Activated CD8-positive, alpha-beta T cell treated with anti-CD3 and anti-CD28 coated beads, Interleukin-2, amount 10 ng/mL, durations not matched to agents 7 days and 5 days (primary cell): ENCODE measurements around the gene EIF2B4. TPM values are rescaled to one million over a fixed set of nuclear protein-coding genes. Genes with fewer than 3 reads are reported as not detected.
"Not testable (repeated sequence)": the region's sequence is repeated elsewhere in the genome, so short reads cannot be mapped to it uniquely, and the experiment has no call there.

Experiments
- ATAC-seq: fragments of 150-1000 bp; cut with Tn5 transposase; one replicate; pipeline ENCODE4 v1.10.0; 2021; ENCODE audit warnings: moderate library complexity
- CTCF ChIA-PET: fragments of 350-600 bp; sonication (Branson Sonifier 250); formaldehyde crosslinking; loops from one replicate; lab custom pipeline; 2021; ENCODE audit warnings: antibody characterized with exemption; lab: Charles Lee
- POLR2A ChIA-PET: fragments of 350-600 bp; sonication (Branson Sonifier 250); formaldehyde crosslinking; loops from one replicate; lab custom pipeline; 2021; ENCODE audit warnings: antibody characterized with exemption; lab: Charles Lee
- DNase-seq: peaks from one replicate; pipeline ENCODE4 v3.0.0-alpha.2; 2020
- H3K27ac Mint-ChIP-seq: one replicate; pipeline ENCODE4 v1.8.0; 2021; ENCODE audit warnings: mild to moderate bottlenecking, mixed read lengths
- H3K27me3 Mint-ChIP-seq: one replicate; pipeline ENCODE4 v1.8.0; 2021; ENCODE audit warnings: low read depth, mixed read lengths
- H3K36me3 Mint-ChIP-seq: one replicate; pipeline ENCODE4 v1.8.0; 2021; ENCODE audit warnings: low read depth, mixed read lengths
- H3K4me1 Mint-ChIP-seq: one replicate; pipeline ENCODE4 v1.8.0; 2021; ENCODE audit warnings: low read depth, mixed read lengths
- H3K4me3 Mint-ChIP-seq: one replicate; pipeline ENCODE4 v1.8.0; 2021; ENCODE audit warnings: mild to moderate bottlenecking, mixed read lengths
- H3K9me3 Mint-ChIP-seq: one replicate; pipeline ENCODE4 v1.8.0; 2022; ENCODE audit warnings: mixed read lengths; ENCODE audit not compliant: insufficient read depth
- total RNA-seq, 2 experiments: library from RNA; stranded (reverse); gene quantifications; one replicate each; pipeline ENCODE4 v1.2.3, GENCODE V29; 2021

EIF2B4 gene
- total RNA-seq, 2 experiments from 2014 or later: 34.5 to 37.0 TPM

DNA sequence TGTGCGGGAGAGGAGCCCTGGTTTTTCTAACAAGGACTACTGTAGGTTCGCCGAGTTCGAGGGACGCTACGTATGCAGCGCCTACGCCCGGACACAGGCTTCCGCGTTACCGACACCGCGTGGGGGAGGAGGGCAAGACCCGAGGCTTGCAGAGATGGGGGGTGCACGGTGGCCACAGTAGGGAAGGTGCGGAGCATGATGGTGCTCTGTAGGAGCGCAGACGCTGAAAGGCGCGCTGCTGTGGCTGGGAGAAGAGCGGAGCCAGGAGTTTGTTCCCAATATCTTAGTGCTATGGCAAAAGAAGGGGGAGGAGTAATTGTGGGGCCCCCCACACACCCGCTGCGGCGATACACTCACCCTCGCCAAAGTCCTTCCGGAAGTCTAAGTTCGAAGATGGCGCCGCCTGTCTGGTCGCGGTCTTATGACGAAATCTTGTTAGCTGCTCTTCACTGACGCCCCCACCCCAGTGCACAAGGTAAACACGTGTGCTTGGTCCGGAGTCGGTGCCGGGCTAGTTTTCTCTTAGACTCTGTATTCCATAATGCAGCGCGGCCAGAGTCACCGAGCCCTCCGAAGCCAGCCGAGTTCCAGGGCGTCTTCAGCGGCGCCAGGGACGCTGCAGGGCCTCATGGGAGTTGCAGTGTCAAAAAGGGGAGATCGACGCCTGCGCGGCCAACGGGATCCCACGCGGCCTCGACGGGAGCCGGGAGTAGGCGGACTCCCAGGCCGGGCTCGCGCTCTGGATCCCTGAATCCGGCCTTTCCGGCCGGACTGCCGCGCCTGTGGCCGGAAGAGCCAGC, 13.6 kb downstream of the EIF2B4 start, which contains the start of gene GTF3C2:
Gene GTF3C2 (minus strand): TSS at position 383 of the 800 bp plus-strand sequence. CDS start 13,210 bp downstream, outside the sequence.
- Mint-ChIP-seq H3K27me3 (no peaks in the 10 kb centered on the region), H3K36me3 (peaks cover 13% of the 10 kb centered on the region), H3K9me3 (no peaks in the 10 kb centered on the region), H3K27ac (peak within 1 kb of the TSS; percentile 97), H3K4me1 (peaks cover 47% of the 10 kb centered on the region), H3K4me3 (peak within 1 kb of the TSS; percentile 99)
- DNase-seq: peak; percentile 96
- CTCF ChIA-PET: interaction anchor here (0.6 to 2.9 kb wide), 3 partner anchors 13 to 327 kb away, joined by 3 to 12 read pairs (median 3); partner anchors contain the start of genes EIF2B4 and SNX17
- peak; percentile 84 for ATAC-seq
- POLR2A ChIA-PET: interaction anchor here (0.6 to 2.9 kb wide), 7 partner anchors 9 to 588 kb away, joined by 3 to 38 read pairs (median 3); partner anchors contain the start of genes EIF2B4, MPV17 and SNX17

DNA sequence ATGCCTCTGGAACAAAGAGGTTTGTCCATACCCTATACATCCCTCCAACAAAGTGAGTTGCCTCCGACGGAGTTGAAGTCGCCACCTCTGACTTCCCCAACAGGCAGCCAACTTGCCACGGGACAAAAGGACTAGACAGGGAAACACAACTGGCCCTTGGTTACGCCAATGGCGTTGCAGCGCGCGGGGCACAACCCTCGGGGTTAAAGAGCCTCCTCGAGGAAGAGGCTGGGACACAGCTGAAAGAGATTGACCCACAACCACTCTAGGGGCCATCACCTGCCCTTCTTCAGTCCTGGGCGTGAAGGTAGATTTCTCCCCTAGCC, 14.1 kb downstream of the EIF2B4 start:
- Mint-ChIP-seq H3K4me3 (peak overlapping the region; percentile 99), H3K27me3 (no peaks in the 10 kb centered on the region), H3K9me3 (no peaks in the 10 kb centered on the region), H3K27ac (peak overlapping the region; percentile 97), H3K36me3 (peaks cover 11% of the 10 kb centered on the region), H3K4me1 (peaks cover 50% of the 10 kb centered on the region)
- CTCF ChIA-PET: interaction anchor here (0.6 to 2.9 kb wide), 4 partner anchors 14 to 319 kb away, joined by 3 to 12 read pairs (median 3); partner anchors contain the start of genes EIF2B4 and SNX17
- DNase-seq (no peak), ATAC-seq (peak; percentile 54)
- POLR2A ChIA-PET: interaction anchor here (1.2 to 2.9 kb wide), 3 partner anchors 11 to 33 kb away, joined by 3 to 38 read pairs (median 15); partner anchors contain the start of genes EIF2B4, MPV17 and SNX17

GRCh38 chr2:27354597-27354927, 15.6 kb downstream of the EIF2B4 start:
- H3K4me3 Mint-ChIP-seq: no peak overlapping the region
- H3K36me3 Mint-ChIP-seq: peaks cover 16% of the 10 kb centered on the region
- H3K9me3 Mint-ChIP-seq: no peaks in the 10 kb centered on the region
- H3K4me1 Mint-ChIP-seq: peaks cover 53% of the 10 kb centered on the region
- POLR2A ChIA-PET: interaction anchor here (1.2 kb wide), 1 partner anchor 25 kb away, joined by 3 read pairs; no protein-coding TSS in a partner anchor
- CTCF ChIA-PET: interaction anchor here (0.6 to 3.7 kb wide), 2 partner anchors 12 to 14 kb away, joined by 5 to 15 read pairs; no protein-coding TSS in a partner anchor
- ATAC-seq (no peak), DNase-seq (no peak)
- no peaks in the 10 kb centered on the region for H3K27me3 Mint-ChIP-seq
- H3K27ac Mint-ChIP-seq: no peak overlapping the region

DNA sequence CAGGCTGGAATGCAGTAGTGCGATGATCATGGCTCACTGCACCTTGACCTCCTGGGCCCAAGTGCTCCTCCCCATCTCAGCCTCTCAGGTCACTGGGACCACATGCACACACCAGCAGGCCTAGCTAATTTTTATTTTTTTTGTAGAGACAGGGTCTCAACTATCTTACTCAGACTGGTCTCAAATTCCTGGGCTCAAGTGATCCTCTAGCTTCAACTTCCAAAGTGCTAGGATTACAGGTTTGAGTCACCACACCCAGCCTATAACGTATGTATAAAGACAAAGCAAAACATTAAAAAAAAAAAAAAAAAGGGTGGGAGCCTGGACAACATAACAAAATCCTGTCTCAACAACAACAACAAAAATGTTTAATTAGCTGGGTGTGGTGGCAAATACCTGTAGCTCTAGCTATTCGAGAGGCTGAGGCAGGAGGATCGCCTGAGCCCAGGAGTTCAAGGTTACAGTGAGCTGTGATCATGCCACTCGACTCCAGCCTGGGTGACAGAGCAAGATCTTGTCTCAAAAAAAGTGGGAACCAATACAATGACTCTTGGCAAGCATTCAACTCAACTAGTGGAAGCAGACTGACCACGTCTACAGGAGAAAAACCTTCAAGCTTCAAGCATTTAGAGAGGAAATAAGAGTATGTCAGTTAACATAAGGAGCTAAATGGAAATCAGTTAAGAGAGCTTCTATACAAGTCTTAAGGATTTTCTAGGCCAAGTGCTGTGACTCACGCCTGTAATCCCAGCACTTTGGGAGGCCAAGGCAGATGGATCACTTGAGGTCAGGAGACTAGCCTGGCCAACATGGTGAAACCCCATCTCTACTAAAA, 16.2 kb downstream of the EIF2B4 start:
- ATAC-seq (no peak), DNase-seq (no peak)
- H3K4me1 Mint-ChIP-seq: peaks cover 53% of the 10 kb centered on the region
- no peak overlapping the region for H3K4me3 Mint-ChIP-seq
- CTCF ChIA-PET: interaction anchor here (0.6 to 3.7 kb wide), 2 partner anchors 11 to 15 kb away, joined by 5 to 15 read pairs; no protein-coding TSS in a partner anchor
- H3K36me3 Mint-ChIP-seq: peaks cover 18% of the 10 kb centered on the region
- no peaks in the 10 kb centered on the region for H3K27me3 Mint-ChIP-seq
- H3K27ac Mint-ChIP-seq: no peak overlapping the region
- no peaks in the 10 kb centered on the region for H3K9me3 Mint-ChIP-seq
- POLR2A ChIA-PET: interaction anchor here (1.2 kb wide), 1 partner anchor 25 kb away, joined by 3 read pairs; no protein-coding TSS in a partner anchor

DNA sequence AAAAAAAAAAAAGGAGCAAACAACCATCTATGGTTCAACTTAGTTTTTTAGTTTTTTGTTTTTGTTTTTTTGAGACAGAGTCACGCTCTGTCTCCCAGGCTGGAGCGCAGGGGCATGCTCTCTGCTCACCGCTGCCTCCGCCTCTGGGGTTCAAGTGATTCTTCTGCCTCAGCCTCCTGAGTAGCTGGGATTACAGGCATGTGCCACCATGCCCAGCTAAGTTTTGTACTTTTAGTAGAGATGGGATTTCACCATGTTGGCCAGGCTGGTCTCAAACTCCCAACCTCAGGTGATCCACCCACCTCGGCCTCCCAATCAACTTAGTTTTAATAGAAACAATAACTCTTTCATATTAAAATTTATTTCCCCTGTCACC, 16.8 kb downstream of the EIF2B4 start:
- peaks cover 49% of the 10 kb centered on the region for H3K4me1 Mint-ChIP-seq
- CTCF ChIA-PET: interaction anchor here (2.1 to 3.7 kb wide), 2 partner anchors 16 to 18 kb away, joined by 7 to 15 read pairs; no protein-coding TSS in a partner anchor
- POLR2A ChIA-PET: interaction anchor here (1.2 kb wide), 1 partner anchor 26 kb away, joined by 3 read pairs; no protein-coding TSS in a partner anchor
- H3K27ac Mint-ChIP-seq, H3K27me3 Mint-ChIP-seq, H3K4me3 Mint-ChIP-seq, ATAC-seq, H3K9me3 Mint-ChIP-seq, DNase-seq: not testable (repeated sequence)
- H3K36me3 Mint-ChIP-seq: peaks cover 15% of the 10 kb centered on the region

- peak overlapping the region; percentile 70 for H3K27ac Mint-ChIP-seq
- H3K9me3 Mint-ChIP-seq: no peaks in the 10 kb centered on the region
- ChIA-PET CTCF (interaction anchor here (1.0 to 3.7 kb wide), 10 partner anchors 10 to 331 kb away, joined by 3 to 15 read pairs (median 4); partner anchors contain the start of gene MPV17), POLR2A (interaction anchor here (1.0 kb wide), 3 partner anchors 29 to 30 kb away, joined by 3 to 5 read pairs (median 3); partner anchors contain the start of genes MPV17 and ZNF513)
- no peak overlapping the region for H3K4me3 Mint-ChIP-seq
- ATAC-seq (no peak), DNase-seq (peak; percentile 38)
- H3K36me3 Mint-ChIP-seq: peaks cover 17% of the 10 kb centered on the region
- no peaks in the 10 kb centered on the region for H3K27me3 Mint-ChIP-seq
- H3K4me1 Mint-ChIP-seq: peaks cover 41% of the 10 kb centered on the region
These were observed 18.1 kb downstream of the EIF2B4 start for GRCh38 chr2:27351802-27352598.

DNA sequence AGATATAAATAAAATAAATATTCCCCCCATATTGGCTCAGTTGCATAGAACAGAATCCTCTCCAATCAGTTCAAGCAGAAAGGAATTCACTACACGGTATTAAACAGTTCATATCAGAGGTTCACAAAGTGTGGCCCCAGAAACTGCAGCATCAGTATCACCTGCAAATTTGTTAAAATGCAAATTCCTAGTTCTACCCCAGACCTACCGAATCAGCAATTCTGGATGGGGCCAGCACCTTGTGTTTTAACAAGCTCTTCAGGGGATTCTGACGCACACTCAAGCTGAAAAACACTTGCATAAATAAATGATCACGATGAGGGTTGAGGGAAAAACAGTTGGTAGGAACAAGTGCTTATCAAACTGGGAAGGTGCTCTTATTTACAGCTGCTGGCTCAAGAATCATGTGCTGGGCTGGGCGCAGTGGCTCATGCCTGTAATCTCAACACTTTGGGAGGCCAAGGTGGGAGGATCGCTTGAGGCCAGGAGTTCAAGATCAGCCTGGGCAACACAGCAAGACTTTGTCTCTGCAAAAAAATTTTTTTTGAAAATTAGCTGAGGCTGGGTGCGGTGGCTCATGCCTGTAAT, 19.9 kb downstream of the EIF2B4 start:
- ATAC-seq (no peak), DNase-seq (no peak)
- Mint-ChIP-seq H3K36me3 (peaks cover 18% of the 10 kb centered on the region), H3K4me1 (peaks cover 30% of the 10 kb centered on the region), H3K4me3 (no peak overlapping the region), H3K27me3 (no peaks in the 10 kb centered on the region), H3K9me3 (no peaks in the 10 kb centered on the region), H3K27ac (no peak overlapping the region)
- ChIA-PET POLR2A (no interaction called here), CTCF (interaction anchor here (1.3 to 2.3 kb wide), 2 partner anchors 8 to 19 kb away, joined by 4 to 7 read pairs; no protein-coding TSS in a partner anchor)

DNA sequence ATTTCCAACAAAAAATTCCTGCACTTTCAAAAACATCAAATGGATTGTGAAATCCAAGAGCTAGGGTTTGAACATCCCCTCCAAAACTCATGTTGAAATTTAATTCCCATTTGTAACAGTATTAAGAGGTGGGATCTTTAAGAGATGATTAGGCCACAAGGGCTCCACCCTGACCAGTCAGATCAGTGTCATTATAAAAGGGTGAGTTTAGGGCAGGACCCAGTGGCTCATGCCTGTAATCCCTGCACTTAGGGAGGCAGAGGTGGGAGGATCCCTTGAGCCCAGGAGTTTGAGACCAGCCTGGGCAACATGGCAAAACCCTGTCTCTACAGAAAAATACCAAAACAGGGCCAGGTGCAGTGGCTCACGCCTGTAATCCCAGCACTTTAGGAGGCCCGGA, 22.5 kb downstream of the EIF2B4 start:
- no peak overlapping the region for H3K4me3 Mint-ChIP-seq
- H3K4me1 Mint-ChIP-seq: peaks cover 16% of the 10 kb centered on the region
- ChIA-PET POLR2A (no interaction called here), CTCF (no interaction called here)
- H3K27me3 Mint-ChIP-seq: no peaks in the 10 kb centered on the region
- DNase-seq (no peak), ATAC-seq (no peak)
- no peak overlapping the region for H3K27ac Mint-ChIP-seq
- H3K9me3 Mint-ChIP-seq: no peaks in the 10 kb centered on the region
- H3K36me3 Mint-ChIP-seq: peaks cover 30% of the 10 kb centered on the region

DNA sequence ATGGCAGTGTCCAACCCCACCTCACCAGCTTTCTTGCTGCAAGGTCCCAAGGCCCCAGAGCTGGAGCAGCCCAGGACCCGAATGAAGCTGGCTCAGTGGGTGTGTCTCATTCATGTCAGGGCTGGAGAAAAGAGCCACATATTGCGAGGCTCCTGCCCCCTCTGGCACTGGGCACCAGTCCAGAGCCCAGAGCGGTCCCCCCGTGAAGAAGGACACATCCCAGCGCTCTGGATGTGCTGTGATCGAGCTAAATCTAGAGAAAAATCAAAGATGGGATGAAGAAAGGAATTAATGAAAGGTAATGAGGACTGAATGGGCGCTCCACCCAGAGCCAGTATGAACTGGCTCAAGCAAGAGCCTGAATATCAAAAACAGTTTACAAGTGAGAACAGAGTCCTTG, 34.0 kb downstream of the EIF2B4 start:
- H3K9me3 Mint-ChIP-seq: no peaks in the 10 kb centered on the region
- ChIA-PET CTCF (interaction anchor here (1.0 to 1.4 kb wide), 2 partner anchors 43 to 56 kb away, joined by 3 to 5 read pairs; no protein-coding TSS in a partner anchor), POLR2A (interaction anchor here (0.9 to 1.4 kb wide), 2 partner anchors 9 to 14 kb away, joined by 3 to 4 read pairs; partner anchors contain the start of gene MPV17)
- peaks cover 38% of the 10 kb centered on the region for H3K36me3 Mint-ChIP-seq
- no peak overlapping the region for H3K4me3 Mint-ChIP-seq
- H3K27me3 Mint-ChIP-seq: no peaks in the 10 kb centered on the region
- ATAC-seq: no peak
- no peak for DNase-seq
- no peaks in the 10 kb centered on the region for H3K4me1 Mint-ChIP-seq
- no peak overlapping the region for H3K27ac Mint-ChIP-seq

- DNase-seq (no peak), ATAC-seq (no peak)
- H3K9me3 Mint-ChIP-seq: no peaks in the 10 kb centered on the region
- no peaks in the 10 kb centered on the region for H3K27me3 Mint-ChIP-seq
- no peak overlapping the region for H3K27ac Mint-ChIP-seq
- H3K36me3 Mint-ChIP-seq: peaks cover 37% of the 10 kb centered on the region
- no peaks in the 10 kb centered on the region for H3K4me1 Mint-ChIP-seq
- POLR2A ChIA-PET: interaction anchor here (0.5 kb wide), 1 partner anchor 43 kb away, joined by 3 read pairs; no protein-coding TSS in a partner anchor
- no peak overlapping the region for H3K4me3 Mint-ChIP-seq
- CTCF ChIA-PET: no interaction called here
These were observed 34.8 kb downstream of the EIF2B4 start for GRCh38 chr2:27335311-27335710.
